Breast epithelium (tissue), 4 donors: ENCODE measurements around the gene NFIB. TPM values are rescaled to one million over a fixed set of nuclear protein-coding genes. Genes with fewer than 3 reads are reported as not detected.

Source experiments
- DNase-seq, 2 donors: peaks; one replicate each; pipeline ENCODE4 v3.0.0-alpha.2; 2019; ENCODE audit warnings: low spot score in 2 of 2
- H3K27ac ChIP-seq, 2 donors: fragments of 200-600 bp; sonication (generic) in 1 of 2; one replicate each; pipeline ENCODE4 v1.5.1; 2016 to 2019; ENCODE audit warnings: mild to moderate bottlenecking in 1 of 2
- H3K27me3 ChIP-seq, 2 donors: fragments of 200-600 bp; sonication (generic) in 1 of 2; one replicate each; pipeline versions ENCODE4 v1.5.1 to v1.6.0; 2017 to 2019; ENCODE audit warnings: control low read depth in 1 of 2, mild to moderate bottlenecking in 1 of 2
- H3K36me3 ChIP-seq: fragments of 200-600 bp; one replicate; pipeline ENCODE4 v1.5.1; 2019
- H3K4me1 ChIP-seq, 2 donors: fragments of 200-600 bp; sonication (generic); one replicate each; pipeline ENCODE4 v1.5.1; 2016 to 2019; ENCODE audit warnings: control low read depth in 1 of 2
- H3K4me3 ChIP-seq, 3 donors: fragments of 200-600 bp; sonication (generic); 1 replicate in 2 of 3; 2 replicates in 1 of 3; pipeline ENCODE4 v1.5.1; 2016 to 2019; ENCODE audit warnings: mild to moderate bottlenecking in 3 of 3, moderate library complexity in 2 of 3
- H3K9me3 ChIP-seq, 2 donors: fragments of 200-600 bp; sonication (generic) in 1 of 2; one replicate each; pipeline ENCODE4 v1.5.1; 2016 to 2019; ENCODE audit warnings: control low read depth in 1 of 2
- POLR2A ChIP-seq: fragments of 450-650 bp; IDR thresholded peaks from one replicate; pipeline ENCODE4 v1.6.1; 2016; ENCODE audit warnings: antibody characterized with exemption, mild to moderate bottlenecking, moderate library complexity
- POLR2AphosphoS5 ChIP-seq, 3 donors: sonication (generic); formaldehyde crosslinking; IDR thresholded peaks; one replicate each; pipeline ENCODE4 v1.6.1; 2017; ENCODE audit warnings: antibody characterized with exemption in 3 of 3
- intact Hi-C: fragments of 100-400 bp; cut with DNase I; formaldehyde crosslinking; loops from one replicate; pipeline ENCODE4 v1.15.1; 2023; ENCODE audit warnings: low total_unique reads
- total RNA-seq, 3 donors: library from RNA; depleted of rRNA; stranded (reverse); fragments of >200 nt; gene quantifications; one replicate each; pipeline ENCODE4 v1.1.0, GENCODE V29; 2016
- TF ChIP-seq, protein P1 (sequence below), 3 donors: fragments of 450-650 bp; IDR thresholded peaks; one replicate each; pipeline ENCODE4 v1.5.1; 2016 to 2017; ENCODE audit warnings: antibody characterized with exemption in 3 of 3, mild to moderate bottlenecking in 3 of 3, moderate library complexity in 3 of 3

The NFIB gene
- total RNA-seq, 3 donors from 2014 or later = 95.2 to 237 (median 105) TPM

DNA sequence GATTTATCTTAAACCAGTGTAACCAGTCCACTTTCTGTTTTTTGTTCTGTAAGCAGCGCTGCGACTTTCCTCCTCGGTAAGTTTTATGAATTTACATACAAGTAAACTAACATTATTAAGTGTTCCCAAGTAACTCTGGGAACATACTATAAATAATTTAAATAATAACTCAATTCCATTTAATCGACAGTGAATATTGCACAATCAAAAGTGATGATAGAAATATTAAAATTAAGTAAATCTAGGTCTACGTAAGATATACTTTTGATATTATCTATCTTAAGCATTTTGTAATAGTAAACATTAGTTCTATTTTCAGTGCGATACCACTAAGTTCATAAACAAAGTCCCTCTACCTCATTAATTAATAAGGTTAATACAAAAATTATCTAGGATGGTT is 7.8 kb downstream of the NFIB start:
- intact Hi-C loops = loop anchor here (5.0 kb wide), 1 partner anchor 109 kb away; no protein-coding TSS in a partner anchor
- Histone ChIP-seq H3K36me3 (no peaks in the 10 kb centered on the region), H3K9me3 (no peaks in the 10 kb centered on the region), H3K4me3 (peak overlapping the region in 2 of 3 donors; percentile 79 to 83), H3K27me3 (no peaks in the 10 kb centered on the region), H3K27ac (peak overlapping the region; percentile 39 to 96), H3K4me1 (peaks cover 0 to 8% of the 10 kb centered on the region in 2 donors)
- no peak for DNase-seq
- TF ChIP-seq, protein P1, sequence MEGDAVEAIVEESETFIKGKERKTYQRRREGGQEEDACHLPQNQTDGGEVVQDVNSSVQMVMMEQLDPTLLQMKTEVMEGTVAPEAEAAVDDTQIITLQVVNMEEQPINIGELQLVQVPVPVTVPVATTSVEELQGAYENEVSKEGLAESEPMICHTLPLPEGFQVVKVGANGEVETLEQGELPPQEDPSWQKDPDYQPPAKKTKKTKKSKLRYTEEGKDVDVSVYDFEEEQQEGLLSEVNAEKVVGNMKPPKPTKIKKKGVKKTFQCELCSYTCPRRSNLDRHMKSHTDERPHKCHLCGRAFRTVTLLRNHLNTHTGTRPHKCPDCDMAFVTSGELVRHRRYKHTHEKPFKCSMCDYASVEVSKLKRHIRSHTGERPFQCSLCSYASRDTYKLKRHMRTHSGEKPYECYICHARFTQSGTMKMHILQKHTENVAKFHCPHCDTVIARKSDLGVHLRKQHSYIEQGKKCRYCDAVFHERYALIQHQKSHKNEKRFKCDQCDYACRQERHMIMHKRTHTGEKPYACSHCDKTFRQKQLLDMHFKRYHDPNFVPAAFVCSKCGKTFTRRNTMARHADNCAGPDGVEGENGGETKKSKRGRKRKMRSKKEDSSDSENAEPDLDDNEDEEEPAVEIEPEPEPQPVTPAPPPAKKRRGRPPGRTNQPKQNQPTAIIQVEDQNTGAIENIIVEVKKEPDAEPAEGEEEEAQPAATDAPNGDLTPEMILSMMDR (IDR thresholded peaks at IDR 0.05) = no peak
- TF ChIP-seq POLR2A (no peak), POLR2AphosphoS5 (IDR thresholded peaks at IDR 0.05) (no peak)

DNA sequence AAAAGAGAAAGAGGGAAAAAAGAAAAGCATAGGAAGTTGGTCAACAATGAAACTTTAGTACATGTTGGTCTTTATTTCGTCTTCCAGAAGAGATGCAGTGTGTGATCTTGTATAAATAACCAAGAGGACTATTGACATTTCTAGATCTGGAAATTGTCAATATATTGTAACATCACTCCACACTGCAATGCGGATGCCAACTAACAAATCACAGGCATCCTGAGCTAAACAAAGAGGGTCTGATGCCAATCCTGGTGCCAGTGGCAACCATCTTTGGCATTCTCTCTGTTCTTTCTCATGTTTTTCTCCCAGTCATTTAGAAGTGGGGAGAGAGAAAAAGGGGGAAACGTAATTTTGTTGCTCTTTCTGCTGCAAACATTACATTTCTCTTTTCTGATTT is 9.7 kb downstream of the NFIB start:
- Histone ChIP-seq H3K27ac (peak overlapping the region; percentile 10 to 55), H3K9me3 (no peaks in the 10 kb centered on the region), H3K27me3 (no peaks in the 10 kb centered on the region), H3K36me3 (no peaks in the 10 kb centered on the region), H3K4me1 (peaks cover 0 to 8% of the 10 kb centered on the region in 2 donors), H3K4me3 (peak overlapping the region in 2 of 3 donors; percentile 4 to 36)
- no peak for DNase-seq
- TF ChIP-seq, protein P1 (IDR thresholded peaks at IDR 0.05) = no peak
- no peak for TF ChIP-seq POLR2AphosphoS5 (IDR thresholded peaks at IDR 0.05)
- intact Hi-C loops = no loop called here

GRCh38 chr9:14303521-14303920 is 10.4 kb downstream of the NFIB start:
- Histone ChIP-seq H3K4me1 (peaks cover 0 to 8% of the 10 kb centered on the region in 2 donors), H3K36me3 (no peaks in the 10 kb centered on the region), H3K27me3 (no peaks in the 10 kb centered on the region), H3K4me3 (peak overlapping the region in 1 of 3 donors; percentile 36), H3K27ac (peak overlapping the region; percentile 20 to 55), H3K9me3 (no peaks in the 10 kb centered on the region)
- TF ChIP-seq POLR2AphosphoS5 (IDR thresholded peaks at IDR 0.05) (no peak), POLR2A (no peak)
- TF ChIP-seq, protein P1 (IDR thresholded peaks at IDR 0.05) = no peak
- no peak for DNase-seq
- intact Hi-C loops = no loop called here

DNA sequence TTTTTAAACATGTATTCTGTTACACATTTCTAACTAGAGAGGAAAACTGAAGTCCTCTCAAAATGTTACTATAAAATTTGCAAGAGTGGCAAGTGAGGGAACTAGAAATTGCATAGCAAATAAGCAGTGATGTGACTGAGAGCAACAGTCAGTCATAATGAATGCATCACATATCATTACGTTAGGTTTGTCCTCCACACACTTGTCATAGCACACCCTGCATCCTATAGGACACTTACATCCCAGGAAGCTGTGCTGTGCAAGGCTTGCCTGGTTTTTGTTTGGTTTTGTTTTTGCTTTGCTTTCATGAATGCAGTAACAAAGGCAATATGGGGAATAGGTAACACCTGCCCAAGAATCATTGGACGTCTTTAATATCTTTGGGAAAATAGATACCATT is 10.8 kb downstream of the NFIB start:
- intact Hi-C loops = no loop called here
- peaks cover 0 to 8% of the 10 kb centered on the region in 2 donors for H3K4me1 ChIP-seq

DNA sequence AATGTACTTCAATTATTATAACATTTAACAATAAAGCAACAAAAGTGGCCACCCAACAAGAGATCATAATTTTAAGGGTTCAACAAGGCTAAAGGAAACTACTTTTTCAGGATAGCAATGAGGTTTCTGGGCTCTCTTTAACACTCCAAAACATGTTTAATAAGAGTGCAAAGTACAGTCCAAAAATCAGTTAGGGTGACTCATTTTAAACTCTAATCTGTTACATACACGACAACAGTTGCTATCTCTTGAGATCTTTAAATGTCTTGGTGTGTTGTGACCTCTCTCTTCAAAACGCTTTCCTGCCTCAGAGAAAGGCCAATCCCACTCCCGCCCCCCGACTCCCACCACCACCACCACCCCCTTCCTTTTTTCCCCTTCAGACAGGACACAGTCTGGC is 11.5 kb downstream of the NFIB start:
- Histone ChIP-seq H3K4me1 (peaks cover 0 to 8% of the 10 kb centered on the region in 2 donors), H3K27me3 (no peaks in the 10 kb centered on the region), H3K27ac (peak overlapping the region; percentile 55 to 57), H3K9me3 (no peaks in the 10 kb centered on the region), H3K4me3 (peak overlapping the region in 2 of 3 donors; percentile 6 to 38), H3K36me3 (no peaks in the 10 kb centered on the region)
- TF ChIP-seq, protein P1 (IDR thresholded peaks at IDR 0.05) = no peak
- no peak for TF ChIP-seq POLR2AphosphoS5 (IDR thresholded peaks at IDR 0.05)
- no peak for TF ChIP-seq POLR2A
- no peak for DNase-seq
- intact Hi-C loops = no loop called here

More for the DNA sequence above, 10.8 kb downstream of the NFIB start:
- DNase-seq = no peak
- TF ChIP-seq POLR2AphosphoS5 (IDR thresholded peaks at IDR 0.05) = no peak
- TF ChIP-seq, protein P1 (IDR thresholded peaks at IDR 0.05) = no peak
- TF ChIP-seq POLR2A = no peak
- H3K4me3 ChIP-seq = peak overlapping the region in 1 of 3 donors; percentile 6
- H3K36me3 ChIP-seq = no peaks in the 10 kb centered on the region
- H3K9me3 ChIP-seq = no peaks in the 10 kb centered on the region
- no peaks in the 10 kb centered on the region for H3K27me3 ChIP-seq
- H3K27ac ChIP-seq = peak overlapping the region in 1 of 2 donors; percentile 55
